MG63 (cell line): ENCODE results near the gene BTBD10. TPM values are rescaled to one million over a fixed set of nuclear protein-coding genes. Genes with fewer than 3 reads are reported as not detected.
"Not testable (repeated sequence)": the region's sequence is repeated elsewhere in the genome, so short reads cannot be mapped to it uniquely, and the experiment has no call there.

ENCODE experiments used
- DNase-seq: peaks from one replicate; pipeline ENCODE4 v3.0.0-alpha.2; 2020
- H3K27me3 ChIP-seq: fragments of 250-450 bp; sonication (Bioruptor Pico); 2 replicates; pipeline ENCODE4 v1.5.1; 2020; ENCODE audit warnings: mild to moderate bottlenecking, moderate library complexity
- H3K36me3 ChIP-seq: fragments of 250-450 bp; sonication (Bioruptor Pico); 2 replicates; pipeline ENCODE4 v1.5.1; 2020; ENCODE audit warnings: mild to moderate bottlenecking, moderate library complexity
- H3K4me3 ChIP-seq: fragments of 250-450 bp; sonication (Bioruptor Pico); 2 replicates; pipeline ENCODE4 v1.5.1; 2020; ENCODE audit warnings: mild to moderate bottlenecking, moderate library complexity
- H3K9me3 ChIP-seq: fragments of 250-450 bp; sonication (Bioruptor Pico); 2 replicates; pipeline ENCODE4 v1.5.1; 2020; ENCODE audit warnings: mild to moderate bottlenecking, moderate library complexity
- total RNA-seq: library from RNA; depleted of rRNA; stranded (reverse); fragments of >200 nt; shearing (Covaris generic); gene quantifications from 2 replicates; pipeline ENCODE4 v1.2.3, GENCODE V29; 2014; ENCODE audit warnings: low replicate concordance

The BTBD10 gene
- total RNA-seq, 1 experiment from 2014 or later, result 22.7 TPM

GRCh38 chr11:13398335-13398734, 64.7 kb downstream of the BTBD10 start:
- not testable (repeated sequence) for H3K4me3 ChIP-seq, H3K36me3 ChIP-seq, H3K27me3 ChIP-seq, DNase-seq, H3K9me3 ChIP-seq

GRCh38 chr11:13391217-13391616, 71.8 kb downstream of the BTBD10 start:
- Histone ChIP-seq H3K36me3 (peaks cover 6% of the 10 kb centered on the region), H3K27me3 (no peaks in the 10 kb centered on the region), H3K4me3 (no peak overlapping the region), H3K9me3 (no peaks in the 10 kb centered on the region)
- no peak for DNase-seq

DNA sequence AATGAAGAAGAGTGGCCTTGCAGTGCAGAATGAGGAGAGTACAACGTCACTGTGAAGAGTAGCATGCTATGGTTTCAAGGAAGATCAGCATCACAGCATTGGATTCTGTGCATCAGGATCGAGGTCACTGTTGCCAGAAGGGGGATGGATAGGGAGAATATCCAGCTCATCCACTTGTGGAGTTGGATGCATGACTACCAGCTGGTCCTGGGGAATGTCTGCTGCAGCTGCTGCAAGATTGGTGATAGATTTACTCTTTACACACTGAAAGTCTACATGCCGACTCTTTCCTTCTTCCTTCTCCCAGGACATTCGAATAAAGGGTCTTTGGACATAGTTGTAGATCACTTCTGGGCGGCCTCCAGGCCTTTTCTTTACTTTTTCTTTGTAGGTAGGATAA, 74.3 kb downstream of the BTBD10 start:
- H3K4me3 ChIP-seq, result no peak overlapping the region
- H3K27me3 ChIP-seq, result no peaks in the 10 kb centered on the region
- no peak for DNase-seq
- H3K36me3 ChIP-seq, result peaks cover 6% of the 10 kb centered on the region
- H3K9me3 ChIP-seq, result no peaks in the 10 kb centered on the region

GRCh38 chr11:13386567-13386966, 76.5 kb downstream of the BTBD10 start:
- no peaks in the 10 kb centered on the region for H3K27me3 ChIP-seq
- DNase-seq, result no peak
- no peak overlapping the region for H3K4me3 ChIP-seq
- peaks cover 6% of the 10 kb centered on the region for H3K36me3 ChIP-seq
- H3K9me3 ChIP-seq, result no peaks in the 10 kb centered on the region

DNA sequence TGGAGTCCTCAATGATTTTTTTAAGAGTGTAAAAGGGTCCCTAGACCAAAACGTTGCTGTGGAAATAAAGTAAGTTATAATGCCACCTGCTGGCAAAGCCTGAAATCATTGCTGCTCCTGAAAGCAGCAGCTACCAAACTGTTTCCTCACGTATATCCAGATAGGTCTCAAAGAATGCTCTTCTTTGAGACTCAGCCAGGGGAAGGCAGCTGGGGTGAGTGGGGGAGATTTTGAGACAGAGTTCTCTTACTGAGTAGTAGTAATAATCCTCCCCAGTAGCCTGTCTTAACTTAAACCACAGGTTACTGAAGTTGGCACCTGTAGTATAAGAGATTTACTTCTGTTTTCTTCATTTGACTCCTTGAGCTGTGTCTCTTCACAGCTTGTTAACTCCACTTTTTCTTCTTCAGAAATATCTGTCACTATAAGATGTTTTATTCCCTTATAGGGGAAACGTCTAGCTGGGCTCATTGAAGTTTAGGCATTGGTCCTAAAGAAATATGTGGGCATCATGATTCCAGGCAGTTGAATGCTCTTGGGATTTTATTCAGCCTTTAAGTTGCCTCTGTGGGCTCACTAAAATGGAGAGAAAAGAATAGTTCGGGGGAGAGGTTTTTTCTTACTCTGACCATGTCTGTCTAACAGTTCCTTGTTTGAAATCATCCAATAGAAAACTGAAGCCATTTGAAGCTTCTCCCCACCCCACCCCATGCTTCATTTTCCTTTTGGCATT, 77.9 kb downstream of the BTBD10 start:
- Histone ChIP-seq H3K27me3 (no peaks in the 10 kb centered on the region), H3K9me3 (no peaks in the 10 kb centered on the region), H3K4me3 (no peak overlapping the region), H3K36me3 (peaks cover 6% of the 10 kb centered on the region)
- peak; percentile 1 for DNase-seq

- Histone ChIP-seq H3K36me3 (peaks cover 2% of the 10 kb centered on the region; the same call in 1 of the 2 replicates), H3K27me3 (no peaks in the 10 kb centered on the region)
- DNase-seq, result no peak
These were observed 80.3 kb downstream of the BTBD10 start for GRCh38 chr11:13382751-13383150.

DNA sequence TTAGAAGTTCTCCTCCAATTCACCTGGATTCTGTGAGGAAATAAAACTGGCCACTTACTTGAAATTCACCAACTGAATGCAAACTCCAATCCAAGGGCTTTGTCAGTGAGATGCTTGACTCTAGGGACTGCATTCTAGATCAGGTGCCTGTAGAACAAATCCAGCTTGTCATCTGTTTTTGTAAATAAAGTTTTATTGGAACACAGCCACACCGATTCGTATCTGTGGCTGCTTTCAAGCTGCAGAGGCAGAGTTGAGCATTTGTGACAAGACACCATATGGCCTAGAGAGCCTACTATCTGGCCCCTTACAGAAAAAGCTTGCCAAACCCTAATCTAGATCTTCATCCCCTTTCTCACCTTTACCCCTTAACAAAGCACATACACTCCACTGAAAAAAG, 82.3 kb downstream of the BTBD10 start:
- Histone ChIP-seq H3K36me3 (no peaks in the 10 kb centered on the region), H3K4me3 (no peak overlapping the region), H3K27me3 (no peaks in the 10 kb centered on the region), H3K9me3 (no peaks in the 10 kb centered on the region)
- DNase-seq, result no peak

More at GRCh38 chr11:13382751-13383150, 80.3 kb downstream of the BTBD10 start:
- H3K9me3 ChIP-seq, result no peaks in the 10 kb centered on the region
- no peak overlapping the region for H3K4me3 ChIP-seq

- no peak for DNase-seq
- Histone ChIP-seq H3K36me3 (no peaks in the 10 kb centered on the region; the same call in 1 of the 2 replicates), H3K9me3 (no peaks in the 10 kb centered on the region), H3K4me3 (no peak overlapping the region), H3K27me3 (no peaks in the 10 kb centered on the region)
These were observed 84.7 kb downstream of the BTBD10 start for GRCh38 chr11:13378316-13378715.

- no peak for DNase-seq
- Histone ChIP-seq H3K9me3 (no peaks in the 10 kb centered on the region), H3K36me3 (no peaks in the 10 kb centered on the region; the same call in 1 of the 2 replicates), H3K4me3 (no peak overlapping the region), H3K27me3 (no peaks in the 10 kb centered on the region)
These were observed 86.2 kb downstream of the BTBD10 start for GRCh38 chr11:13376838-13377237.

DNA sequence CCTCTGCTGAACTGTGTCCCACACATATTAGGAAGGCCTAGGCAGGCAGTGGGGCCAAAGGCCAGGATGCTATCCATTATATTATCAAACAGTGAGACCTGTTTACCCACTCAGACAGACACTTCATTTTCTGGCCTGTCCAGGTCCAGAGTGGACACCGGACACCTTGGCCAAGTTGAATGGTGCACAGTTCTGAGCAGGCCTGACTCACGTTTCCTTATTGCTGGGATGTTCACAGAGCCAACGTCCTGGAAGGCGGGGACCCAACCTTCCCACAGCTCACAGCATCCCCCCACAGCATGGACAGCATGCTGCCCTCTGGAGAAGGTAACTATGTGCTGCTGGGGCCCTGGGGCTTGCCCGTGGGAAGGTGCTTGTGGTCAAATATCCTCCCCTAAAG, 86.6 kb downstream of the BTBD10 start:
- Histone ChIP-seq H3K4me3 (no peak overlapping the region), H3K27me3 (no peaks in the 10 kb centered on the region), H3K36me3 (no peaks in the 10 kb centered on the region; the same call in 1 of the 2 replicates), H3K9me3 (no peaks in the 10 kb centered on the region)
- DNase-seq, result no peak

- H3K27me3 ChIP-seq, result no peaks in the 10 kb centered on the region
- no peak for DNase-seq
- no peak overlapping the region for H3K4me3 ChIP-seq
- no peaks in the 10 kb centered on the region for H3K9me3 ChIP-seq
- no peaks in the 10 kb centered on the region; the same call in 1 of the 2 replicates for H3K36me3 ChIP-seq
These were observed 87.2 kb downstream of the BTBD10 start for GRCh38 chr11:13375798-13376197.

DNA sequence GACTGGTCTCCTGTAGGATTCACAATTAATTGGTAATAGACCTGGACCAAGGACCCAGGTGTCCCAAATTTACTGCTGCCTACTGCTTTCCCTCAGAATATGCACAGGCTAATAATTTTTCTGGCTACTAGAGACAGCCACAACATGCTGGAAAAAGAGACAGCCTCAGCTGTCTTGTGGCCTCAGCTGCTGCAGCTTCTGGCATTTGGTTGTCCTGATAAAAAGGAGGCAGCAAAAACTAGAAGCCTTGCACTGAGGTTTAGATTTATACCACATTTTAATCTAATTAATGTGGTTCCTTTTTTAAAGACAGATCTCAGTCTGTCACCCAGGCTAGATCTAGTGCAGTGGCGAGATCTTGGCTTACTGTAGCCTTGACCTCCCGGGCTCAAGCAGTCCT, 89.8 kb downstream of the BTBD10 start:
- H3K9me3 ChIP-seq, result no peaks in the 10 kb centered on the region
- DNase-seq, result no peak
- no peaks in the 10 kb centered on the region; the same call in 1 of the 2 replicates for H3K36me3 ChIP-seq
- H3K27me3 ChIP-seq, result no peaks in the 10 kb centered on the region
- no peak overlapping the region for H3K4me3 ChIP-seq

- Histone ChIP-seq H3K9me3 (no peaks in the 10 kb centered on the region), H3K27me3 (no peaks in the 10 kb centered on the region), H3K36me3 (peaks cover 6% of the 10 kb centered on the region), H3K4me3 (no peak overlapping the region)
- DNase-seq, result no peak
These were observed 95.0 kb downstream of the BTBD10 start for GRCh38 chr11:13368041-13368446.

- no peaks in the 10 kb centered on the region for H3K9me3 ChIP-seq
- peaks cover 6% of the 10 kb centered on the region for H3K36me3 ChIP-seq
- DNase-seq, result no peak
- H3K4me3 ChIP-seq, result no peak overlapping the region
- no peaks in the 10 kb centered on the region for H3K27me3 ChIP-seq
These were observed 95.9 kb downstream of the BTBD10 start for GRCh38 chr11:13367115-13367514.

DNA sequence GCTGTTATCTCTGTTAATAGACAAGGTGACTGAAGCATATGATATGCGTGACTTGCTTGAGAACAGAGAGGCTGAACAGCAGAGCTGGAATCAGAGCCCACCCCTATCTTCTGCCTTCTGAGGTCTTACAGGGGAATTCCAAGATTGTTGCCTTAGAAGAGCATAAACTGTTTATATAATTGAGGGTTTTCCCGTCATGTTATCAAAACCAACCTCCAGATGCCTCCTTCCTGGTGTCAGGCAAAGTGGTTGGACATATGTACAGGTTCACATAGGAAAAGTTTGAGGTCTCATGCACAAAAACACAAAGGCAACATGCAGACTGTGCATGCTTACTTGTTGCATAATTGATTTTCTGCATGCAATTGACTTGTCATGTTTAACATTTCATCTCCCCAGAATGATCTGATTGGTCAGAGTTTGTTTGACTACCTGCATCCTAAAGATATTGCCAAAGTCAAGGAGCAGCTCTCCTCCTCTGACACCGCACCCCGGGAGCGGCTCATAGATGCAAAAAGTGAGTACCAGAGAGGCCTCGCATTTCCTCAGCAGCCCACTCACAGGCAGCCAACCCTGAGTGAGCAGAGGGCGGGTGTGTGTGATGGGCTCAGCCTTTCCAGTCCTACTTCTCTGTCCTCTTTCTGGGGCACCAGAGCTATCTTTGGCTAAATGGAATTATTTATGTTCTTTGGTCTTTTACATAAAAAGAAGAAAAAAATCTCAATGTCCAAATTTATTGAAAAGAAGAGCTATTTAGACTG, 96.6 kb downstream of the BTBD10 start:
- DNase-seq, result no peak
- peaks cover 6% of the 10 kb centered on the region for H3K36me3 ChIP-seq
- H3K9me3 ChIP-seq, result no peaks in the 10 kb centered on the region
- H3K27me3 ChIP-seq, result no peaks in the 10 kb centered on the region
- H3K4me3 ChIP-seq, result no peak overlapping the region

DNA sequence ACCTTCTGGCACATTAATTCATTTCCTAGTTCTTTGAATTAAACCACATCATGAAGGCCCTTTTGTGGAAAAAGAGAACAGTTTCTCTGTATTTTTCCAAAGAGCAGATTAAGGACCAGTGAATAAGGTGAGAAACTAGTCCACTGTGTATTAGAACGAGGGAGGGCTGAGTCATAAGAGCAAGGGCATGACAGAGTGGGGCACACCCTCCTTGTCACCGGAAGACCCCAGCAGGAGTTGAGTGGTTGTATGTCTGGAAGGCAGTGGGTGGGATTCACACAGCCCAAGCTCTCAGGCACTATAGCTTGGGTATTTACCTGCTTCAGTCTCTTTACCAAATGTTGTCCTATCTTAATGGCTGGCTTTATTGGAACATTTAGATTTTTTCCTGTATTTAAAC, 98.6 kb downstream of the BTBD10 start:
- no peak for DNase-seq
- no peak overlapping the region for H3K4me3 ChIP-seq
- no peaks in the 10 kb centered on the region for H3K9me3 ChIP-seq
- H3K27me3 ChIP-seq, result no peaks in the 10 kb centered on the region
- H3K36me3 ChIP-seq, result peaks cover 6% of the 10 kb centered on the region

- Histone ChIP-seq H3K27me3 (no peaks in the 10 kb centered on the region), H3K4me3 (no peak overlapping the region), H3K9me3 (no peaks in the 10 kb centered on the region), H3K36me3 (peaks cover 6% of the 10 kb centered on the region)
- no peak for DNase-seq
These were observed 100.4 kb downstream of the BTBD10 start for GRCh38 chr11:13362596-13363109.
